Muscle layer of duodenum (tissue), 2 donors: ENCODE measurements around the gene SPR.

Experiments
- H3K27ac ChIP-seq: one replicate; pipeline ENCODE4 v1.7.0; 2013; ENCODE audit warnings: mild to moderate bottlenecking, low read length
- H3K27me3 ChIP-seq: one replicate; pipeline ENCODE4 v1.7.0; 2013; ENCODE audit warnings: low read depth, mild to moderate bottlenecking, control low read depth, low read length
- H3K36me3 ChIP-seq, 2 donors: one replicate each; pipeline ENCODE4 v1.7.0; 2013; ENCODE audit warnings: low read length in 2 of 2, control low read depth in 1 of 2, mild to moderate bottlenecking in 1 of 2; ENCODE audit not compliant: insufficient read depth in 2 of 2, control insufficient read depth in 1 of 2
- H3K4me1 ChIP-seq, 2 donors: one replicate each; pipeline ENCODE4 v1.7.0; 2013; ENCODE audit warnings: low read length in 2 of 2, mild to moderate bottlenecking in 2 of 2, control low read depth in 1 of 2, moderate library complexity in 1 of 2; ENCODE audit not compliant: insufficient read depth in 2 of 2, control insufficient read depth in 1 of 2
- H3K4me3 ChIP-seq, 2 donors: one replicate each; pipeline ENCODE4 v1.7.0; 2013; ENCODE audit warnings: low read length in 2 of 2, low read depth in 1 of 2, mild to moderate bottlenecking in 1 of 2
- H3K9me3 ChIP-seq, 2 donors: one replicate each; pipeline ENCODE4 v1.7.0; 2013; ENCODE audit warnings: low read length in 2 of 2, control low read depth in 1 of 2, mild to moderate bottlenecking in 1 of 2; ENCODE audit not compliant: control insufficient read depth in 1 of 2
- donor health status: healthy.

SPR gene

DNA sequence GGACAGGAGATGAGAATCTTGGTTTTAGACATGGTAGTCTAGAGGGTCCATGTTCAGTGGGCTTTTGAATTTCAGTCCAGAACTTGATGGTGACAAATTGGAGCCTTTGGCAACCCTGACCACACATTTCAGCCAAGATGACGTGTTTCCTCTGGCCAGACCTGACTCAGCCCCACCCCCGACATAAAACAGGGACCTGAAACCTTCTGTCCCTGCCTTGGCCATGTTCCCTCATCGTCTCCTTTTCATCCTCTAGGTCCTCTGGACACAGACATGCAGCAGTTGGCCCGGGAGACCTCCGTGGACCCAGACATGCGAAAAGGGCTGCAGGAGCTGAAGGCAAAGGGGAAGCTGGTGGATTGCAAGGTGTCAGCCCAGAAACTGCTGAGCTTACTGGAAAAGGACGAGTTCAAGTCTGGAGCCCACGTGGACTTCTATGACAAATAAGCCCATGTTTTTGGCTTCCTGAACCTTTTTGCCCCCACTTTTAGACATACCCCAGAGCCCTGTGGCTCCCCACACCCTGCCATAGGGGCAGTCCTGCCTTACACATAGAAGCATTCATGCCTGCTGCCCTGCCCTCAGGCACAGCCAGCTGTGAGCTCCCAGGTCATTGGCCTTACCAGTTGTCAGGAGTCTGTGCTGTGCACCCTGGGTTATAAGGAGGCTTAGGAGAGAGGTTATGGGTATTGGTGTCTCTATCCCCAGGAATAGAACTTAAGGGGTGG, 4.0 kb downstream of the SPR start:
- Histone ChIP-seq H3K36me3 (peaks cover 9 to 15% of the 10 kb centered on the region in 2 donors), H3K4me3 (no peak overlapping the region), H3K27me3 (peaks cover 8% of the 10 kb centered on the region), H3K4me1 (peaks cover 5 to 25% of the 10 kb centered on the region in 2 donors), H3K9me3 (no peaks in the 10 kb centered on the region), H3K27ac (no peak overlapping the region)

DNA sequence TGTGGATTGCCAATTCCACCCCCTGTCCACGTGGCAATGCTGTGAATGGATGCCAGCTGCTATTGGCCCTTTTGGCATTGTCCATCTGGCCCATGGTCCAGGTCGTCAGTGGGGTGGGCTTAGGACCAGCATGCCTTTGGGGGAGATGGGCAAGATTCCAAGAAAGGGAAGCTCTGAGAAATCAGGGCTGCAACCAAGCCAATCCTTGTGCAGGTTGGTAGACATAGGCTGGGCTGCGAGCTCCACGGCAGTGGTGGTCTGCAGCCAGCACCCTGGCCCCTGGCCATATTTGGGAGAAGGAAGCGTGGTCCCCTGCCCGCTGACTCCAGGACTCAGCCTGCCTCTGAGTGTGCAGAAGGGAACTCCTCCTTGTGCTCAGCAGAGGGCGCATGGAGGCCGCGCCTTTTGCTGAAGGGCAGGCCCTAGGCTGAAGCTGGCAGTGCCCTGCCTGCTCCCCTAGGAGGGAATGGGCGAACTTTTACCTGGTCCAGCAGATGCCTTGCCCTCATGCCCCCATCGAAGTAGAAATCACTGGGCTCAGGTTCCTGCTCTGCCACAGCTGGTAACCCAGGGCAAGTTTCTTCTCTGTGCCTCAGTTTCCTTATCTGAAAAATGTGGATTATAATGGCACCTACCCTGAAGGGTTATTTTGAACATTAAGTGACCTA, 5.4 kb downstream of the SPR start:
- peaks cover 9 to 15% of the 10 kb centered on the region in 2 donors for H3K36me3 ChIP-seq
- H3K9me3 ChIP-seq, result no peaks in the 10 kb centered on the region
- H3K4me3 ChIP-seq, result no peak overlapping the region
- H3K27ac ChIP-seq, result no peak overlapping the region
- H3K4me1 ChIP-seq, result peaks cover 5 to 21% of the 10 kb centered on the region in 2 donors
- H3K27me3 ChIP-seq, result peaks cover 8% of the 10 kb centered on the region

DNA sequence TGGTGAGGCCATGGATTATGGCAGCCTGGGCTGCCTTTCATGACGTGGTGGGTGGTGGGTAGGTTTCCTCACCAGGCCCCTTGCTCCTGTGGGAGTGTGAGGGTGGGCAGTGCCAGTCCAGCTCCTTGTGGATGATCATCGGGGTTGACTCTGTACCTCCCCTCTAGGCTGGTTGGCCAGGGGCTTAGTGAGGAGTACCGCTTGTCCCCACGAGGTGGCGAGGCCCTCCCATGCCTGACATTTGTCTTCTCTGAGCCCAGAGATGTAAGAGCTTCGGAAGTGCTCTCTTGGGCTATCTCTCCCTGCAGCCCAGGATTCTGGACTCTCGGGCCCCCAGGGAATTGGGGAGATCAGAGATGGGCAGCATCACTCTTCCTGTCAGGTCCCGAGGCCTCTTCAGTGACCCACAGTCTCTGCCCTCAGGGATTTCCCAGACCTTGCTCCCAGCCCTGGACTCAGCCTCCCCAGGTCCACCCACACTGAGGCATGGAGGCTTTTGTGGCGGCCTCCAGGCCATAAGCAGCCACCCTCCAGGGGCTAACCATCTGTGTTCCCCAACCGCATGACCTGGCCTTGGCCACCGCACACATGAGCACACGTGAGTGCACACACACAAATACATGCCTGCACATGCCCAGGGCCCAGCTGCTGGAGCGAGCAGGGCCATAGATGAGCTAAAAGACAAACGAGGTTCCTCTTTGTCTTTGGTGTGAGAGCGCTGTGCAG, 6.5 kb downstream of the SPR start:
- Histone ChIP-seq H3K4me1 (peaks cover 0 to 12% of the 10 kb centered on the region in 2 donors), H3K4me3 (no peak overlapping the region), H3K27ac (no peak overlapping the region), H3K9me3 (no peaks in the 10 kb centered on the region), H3K36me3 (peaks cover 9 to 15% of the 10 kb centered on the region in 2 donors), H3K27me3 (peaks cover 8% of the 10 kb centered on the region)

DNA sequence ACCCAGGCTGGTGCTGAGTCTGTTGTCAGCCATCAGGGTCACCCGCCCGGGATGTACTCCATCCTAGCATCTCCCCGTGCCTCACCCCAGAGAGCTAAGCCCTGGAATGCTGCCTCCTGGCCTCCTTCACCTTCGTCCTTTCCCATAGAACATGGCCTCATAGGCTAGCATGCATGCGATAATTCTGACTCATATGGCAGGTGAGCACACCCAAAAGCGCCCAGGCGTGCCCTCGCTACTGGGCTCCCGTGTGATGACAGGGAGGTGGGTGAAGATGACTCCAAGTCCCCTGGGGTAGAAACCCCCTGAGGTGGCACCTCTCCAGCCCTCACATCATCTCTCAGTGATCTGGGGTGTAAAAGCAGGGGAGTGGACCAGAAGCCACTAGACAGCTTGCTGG, 7.3 kb downstream of the SPR start:
- no peak overlapping the region for H3K27ac ChIP-seq
- no peaks in the 10 kb centered on the region for H3K9me3 ChIP-seq
- peaks cover 0 to 7% of the 10 kb centered on the region in 2 donors for H3K4me1 ChIP-seq
- peaks cover 9 to 13% of the 10 kb centered on the region in 2 donors for H3K36me3 ChIP-seq
- H3K4me3 ChIP-seq, result no peak overlapping the region
- peaks cover 8% of the 10 kb centered on the region for H3K27me3 ChIP-seq

DNA sequence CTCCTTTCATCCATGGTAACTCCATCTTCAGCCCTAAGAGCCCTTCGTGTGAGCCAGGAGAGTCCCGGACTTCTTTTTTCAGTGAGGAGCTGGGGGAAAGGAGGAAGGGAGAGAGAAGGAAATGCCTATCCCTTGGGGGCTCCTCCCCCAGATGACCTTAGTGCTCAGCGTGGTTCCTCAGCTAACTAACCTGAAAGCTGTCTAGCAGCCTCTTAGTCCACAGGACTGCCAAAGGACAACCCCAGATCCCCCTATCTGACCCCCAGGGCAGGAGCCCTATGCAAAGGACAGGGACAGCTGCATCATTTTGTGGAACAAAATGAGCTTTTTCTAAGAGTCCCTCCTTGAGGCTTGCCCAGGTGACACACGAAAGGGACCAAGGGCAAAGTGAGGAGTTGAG, 7.9 kb downstream of the SPR start:
- Histone ChIP-seq H3K9me3 (no peaks in the 10 kb centered on the region), H3K27me3 (peaks cover 8% of the 10 kb centered on the region), H3K36me3 (peaks cover 9 to 11% of the 10 kb centered on the region in 2 donors), H3K4me3 (no peak overlapping the region), H3K27ac (no peak overlapping the region), H3K4me1 (peaks cover 0 to 7% of the 10 kb centered on the region in 2 donors)

GRCh38 chr2:72895759-72896281, 8.6 kb downstream of the SPR start:
- peaks cover 9 to 11% of the 10 kb centered on the region in 2 donors for H3K36me3 ChIP-seq
- H3K4me3 ChIP-seq, result peak overlapping the region; percentile 37 to 46
- H3K4me1 ChIP-seq, result peaks cover 0 to 7% of the 10 kb centered on the region in 2 donors
- H3K27me3 ChIP-seq, result peaks cover 14% of the 10 kb centered on the region
- no peak overlapping the region for H3K27ac ChIP-seq
- H3K9me3 ChIP-seq, result no peaks in the 10 kb centered on the region

DNA sequence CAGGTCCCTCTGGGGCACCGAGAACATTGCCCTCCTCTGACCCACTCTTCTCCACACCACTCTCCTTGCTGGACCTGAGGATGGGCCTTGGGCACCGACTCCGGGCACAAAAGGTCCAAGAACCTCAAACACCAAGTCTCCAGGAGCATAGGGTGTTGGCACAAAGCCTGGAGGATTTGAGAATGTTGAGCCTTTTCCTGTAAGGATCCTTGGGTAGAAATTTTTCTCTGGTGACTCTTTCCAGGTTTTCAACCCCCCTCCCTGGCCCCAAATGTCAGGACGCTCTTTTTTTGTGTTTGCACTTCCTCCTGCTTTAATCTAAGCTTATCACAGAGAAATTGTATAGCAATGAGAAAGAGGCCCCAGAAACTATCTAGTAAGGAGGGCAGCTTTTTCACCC, 9.2 kb downstream of the SPR start:
- Histone ChIP-seq H3K27me3 (peaks cover 19% of the 10 kb centered on the region), H3K36me3 (peaks cover 7% of the 10 kb centered on the region in 2 donors), H3K4me1 (peaks cover 0 to 7% of the 10 kb centered on the region in 2 donors), H3K9me3 (no peaks in the 10 kb centered on the region), H3K27ac (no peak overlapping the region), H3K4me3 (no peak overlapping the region)

- Histone ChIP-seq H3K9me3 (no peaks in the 10 kb centered on the region), H3K27me3 (peaks cover 24% of the 10 kb centered on the region), H3K36me3 (no peaks in the 10 kb centered on the region), H3K4me1 (peaks cover 0 to 7% of the 10 kb centered on the region in 2 donors), H3K27ac (no peak overlapping the region), H3K4me3 (no peak overlapping the region)
Observed at GRCh38 chr2:72897785-72898584, 10.8 kb downstream of the SPR start.

DNA sequence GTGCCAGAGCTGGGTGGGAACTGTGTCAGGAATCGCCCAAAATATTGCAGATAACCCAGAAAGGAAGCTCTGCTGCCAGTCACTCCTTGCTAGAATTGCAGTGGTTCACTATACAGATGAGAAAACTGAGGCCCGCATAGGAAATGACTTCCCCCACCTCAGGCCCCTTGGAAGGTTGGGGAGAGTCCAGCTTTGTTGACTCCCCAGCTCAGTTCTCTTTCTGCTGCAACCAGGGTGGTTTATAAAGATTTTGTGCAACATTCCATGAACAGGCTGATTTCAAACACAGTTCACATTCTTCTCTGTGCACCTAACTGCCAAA, 11.3 kb downstream of the SPR start:
- H3K4me1 ChIP-seq, result peaks cover 0 to 7% of the 10 kb centered on the region in 2 donors
- no peaks in the 10 kb centered on the region for H3K36me3 ChIP-seq
- H3K27ac ChIP-seq, result no peak overlapping the region
- H3K9me3 ChIP-seq, result no peaks in the 10 kb centered on the region
- no peak overlapping the region for H3K4me3 ChIP-seq
- H3K27me3 ChIP-seq, result peaks cover 24% of the 10 kb centered on the region

DNA sequence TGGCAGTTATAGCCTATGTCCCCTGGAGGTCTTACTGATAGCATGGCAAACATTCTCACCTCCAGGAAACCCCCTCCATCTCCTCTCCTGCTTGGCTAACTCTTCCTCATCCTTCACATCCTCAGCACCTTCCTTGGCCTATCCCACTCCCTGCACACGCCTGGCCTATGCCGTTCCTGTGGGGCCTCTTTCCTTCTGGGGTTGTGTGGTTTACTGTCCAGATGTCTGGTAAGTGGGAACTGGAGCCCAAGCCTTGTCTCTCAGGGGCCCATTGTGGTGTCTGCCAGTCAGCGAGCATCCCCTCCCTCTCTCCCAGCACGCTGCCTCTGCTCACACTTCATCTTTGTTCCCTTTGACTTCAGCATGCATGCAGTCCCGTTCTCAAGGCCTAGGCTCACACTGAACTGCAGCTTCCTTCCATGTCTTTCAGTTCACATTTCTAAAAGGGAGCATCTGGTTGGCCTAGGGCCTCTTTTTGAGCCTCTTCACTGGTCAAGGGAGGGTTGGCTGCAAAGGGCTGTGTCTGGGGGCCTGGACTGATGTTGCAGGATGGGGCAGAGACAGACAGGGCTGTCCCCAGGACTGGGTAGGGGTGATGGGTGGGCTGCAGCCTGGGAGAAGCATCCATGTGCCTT, 13.1 kb downstream of the SPR start:
- H3K4me1 ChIP-seq, result peaks cover 0 to 7% of the 10 kb centered on the region in 2 donors
- H3K27me3 ChIP-seq, result peaks cover 18% of the 10 kb centered on the region
- no peaks in the 10 kb centered on the region for H3K36me3 ChIP-seq
- H3K9me3 ChIP-seq, result no peaks in the 10 kb centered on the region
- H3K4me3 ChIP-seq, result no peak overlapping the region
- H3K27ac ChIP-seq, result no peak overlapping the region
